SK-N-SH (cell line): ENCODE measurements around the gene RND3. TPM values are rescaled to one million over a fixed set of nuclear protein-coding genes. Genes with fewer than 3 reads are reported as not detected.
A peak's percentile ranks its signal among the peaks of the same experiment; 100 is the strongest.

Source experiments
- CTCF ChIA-PET: fragments of 300-600, 350-600 bp; formaldehyde crosslinking; extraction: SDS; loops from one replicate; lab custom pipeline; 2021; lab: Yijun Ruan, JAX
- POLR2A ChIA-PET: fragments of 350-600 bp; sonication (Branson Sonifier 250); formaldehyde crosslinking; extraction: SDS; loops from one replicate; lab custom pipeline; 2020; ENCODE audit warnings: antibody characterized with exemption, inconsistent platforms; lab: Yijun Ruan, JAX
- DNase-seq: peaks from one replicate; pipeline ENCODE4 v3.0.0; 2012
- H2AFZ ChIP-seq: fragments of 200-600 bp; sonication (generic); 2 replicates; pipeline ENCODE4 v1.8.1; 2016; ENCODE audit warnings: antibody characterized with exemption, mild to moderate bottlenecking, low read depth
- H3F3A ChIP-seq: fragments of 200-600 bp; sonication (generic); replicated peaks from 2 replicates; pipeline ENCODE3; 2016; ENCODE audit warnings: antibody characterized with exemption, mild to moderate bottlenecking; ENCODE audit not compliant: insufficient read depth
- H3K27ac ChIP-seq, 2 experiments: fragments of 200-500 bp in 1 of 2; fragments of 200-600 bp in 1 of 2; sonication (Bioruptor generic) in 1 of 2; sonication (generic), shearing (Covaris generic) in 1 of 2; 2 replicates each; pipeline versions ENCODE4 v1.5.1 to v1.6.1; 2014 to 2016; ENCODE audit warnings: low read depth in 2 of 2, inconsistent platforms in 1 of 2, low read length in 1 of 2, mild to moderate bottlenecking in 1 of 2, mixed read lengths in 1 of 2
- H3K27me3 ChIP-seq: fragments of 200-600 bp; sonication (generic), shearing (Covaris generic); 2 replicates; pipeline ENCODE4 v1.6.1; 2016; ENCODE audit warnings: mixed run types; ENCODE audit not compliant: insufficient read depth
- H3K36me3 ChIP-seq, 2 experiments: fragments of 200-500 bp in 1 of 2; fragments of 200-600 bp in 1 of 2; sonication (Bioruptor generic) in 1 of 2; sonication (generic) in 1 of 2; replicated peaks in 1 of 2; 2 replicates each; pipeline versions ENCODE3 to v1.5.1; 2014 to 2016; ENCODE audit warnings: low read length in 1 of 2, mild to moderate bottlenecking in 1 of 2; ENCODE audit not compliant: insufficient read depth in 2 of 2, control insufficient read depth in 1 of 2
- H3K4me1 ChIP-seq, 2 experiments: fragments of 200-500 bp in 1 of 2; fragments of 200-600 bp in 1 of 2; sonication (Bioruptor generic) in 1 of 2; sonication (generic), shearing (Covaris generic) in 1 of 2; 2 replicates each; pipeline versions ENCODE4 v1.5.1 to v1.6.1; 2014 to 2016; ENCODE audit warnings: low read depth in 1 of 2, low read length in 1 of 2, mixed run types in 1 of 2; ENCODE audit not compliant: insufficient read depth in 2 of 2, control insufficient read depth in 1 of 2
- H3K4me2 ChIP-seq: fragments of 200-600 bp; sonication (generic), shearing (Covaris generic); 2 replicates; pipeline ENCODE4 v1.6.1; 2017; ENCODE audit warnings: mixed run types
- H3K4me3 ChIP-seq, 2 experiments: fragments of 200-500 bp in 1 of 2; fragments of 200-600 bp in 1 of 2; sonication (Bioruptor generic) in 1 of 2; sonication (generic), shearing (Covaris generic) in 1 of 2; 2 replicates each; pipeline versions ENCODE4 v1.5.1 to v1.8.1; 2014 to 2016; ENCODE audit warnings: low read depth in 2 of 2, inconsistent platforms in 1 of 2, low read length in 1 of 2, mild to moderate bottlenecking in 1 of 2, mixed read lengths in 1 of 2, moderate library complexity in 1 of 2
- H3K79me2 ChIP-seq: fragments of 200-600 bp; sonication (generic); 2 replicates; pipeline ENCODE4 v1.8.1; 2017; ENCODE audit warnings: mild to moderate bottlenecking; ENCODE audit not compliant: insufficient read depth
- H3K9ac ChIP-seq: fragments of 200-600 bp; sonication (generic); 2 replicates; pipeline ENCODE4 v1.6.1; 2017; ENCODE audit warnings: mixed run types
- H3K9me2 ChIP-seq: fragments of 200-600 bp; sonication (generic); 2 replicates; pipeline ENCODE4 v1.6.1; 2017; ENCODE audit warnings: mixed run types
- H3K9me3 ChIP-seq: fragments of 200-600 bp; sonication (generic); 2 replicates; pipeline ENCODE4 v1.6.1; 2017; ENCODE audit warnings: mixed run types, mild to moderate bottlenecking, moderate library complexity
- H4K20me1 ChIP-seq: fragments of 200-600 bp; sonication (generic); 2 replicates; pipeline ENCODE4 v1.6.1; 2017; ENCODE audit warnings: mild to moderate bottlenecking, mixed run types; ENCODE audit not compliant: insufficient read depth
- CHD2 ChIP-seq: fragments of 150-350 bp; IDR thresholded peaks from 2 replicates; pipeline ENCODE4 v1.6.1; 2018; ENCODE audit warnings: low read length; ENCODE audit not compliant: partially characterized antibody
- EP300 ChIP-seq, 2 experiments: IDR thresholded peaks; 2 replicates each; pipeline versions ENCODE4 v1.4.0 to v1.6.1; 2012; ENCODE audit warnings: borderline replicate concordance in 1 of 2, low read depth in 1 of 2, low read length in 1 of 2
- EZH2phosphoT487 ChIP-seq: fragments of 200-600 bp; sonication (generic); IDR thresholded peaks from 2 replicates; pipeline ENCODE4 v1.6.1; 2017; ENCODE audit warnings: low read depth, mixed run types, mild to moderate bottlenecking, antibody characterized with exemption, moderate library complexity, borderline replicate concordance
- FOSL2 ChIP-seq: IDR thresholded peaks from 2 replicates; pipeline ENCODE4 v1.4.0; 2012; ENCODE audit warnings: low read depth, mild to moderate bottlenecking, moderate library complexity, borderline replicate concordance
- FOXM1 ChIP-seq: IDR thresholded peaks from 2 replicates; pipeline ENCODE4 v1.4.0; 2012; ENCODE audit warnings: low read depth, mild to moderate bottlenecking
- GABPA ChIP-seq: IDR thresholded peaks from 2 replicates; pipeline ENCODE4 v1.4.0; 2012; ENCODE audit warnings: low read depth, mild to moderate bottlenecking
- JUND ChIP-seq: IDR thresholded peaks from 2 replicates; pipeline ENCODE4 v1.4.0; 2012
- MEF2A ChIP-seq: IDR thresholded peaks from 2 replicates; pipeline ENCODE4 v1.4.0; 2012; ENCODE audit warnings: low read depth, borderline replicate concordance
- MXI1 ChIP-seq: IDR thresholded peaks from 2 replicates; pipeline ENCODE4 v1.6.1; 2012; ENCODE audit warnings: mild to moderate bottlenecking, low read depth, low read length, improper control_type of control experiment
- NFIC ChIP-seq: IDR thresholded peaks from 2 replicates; pipeline ENCODE4 v1.4.0; 2012; ENCODE audit warnings: borderline replicate concordance
- NRF1 ChIP-seq: IDR thresholded peaks from 2 replicates; pipeline ENCODE4 v1.6.1; 2012; ENCODE audit warnings: low read depth, mild to moderate bottlenecking, low read length
- RCOR1 ChIP-seq: fragments of 150-350 bp; IDR thresholded peaks from 2 replicates; pipeline ENCODE4 v1.6.1; 2017; ENCODE audit warnings: antibody characterized with exemption, low read length
- RXRA ChIP-seq: IDR thresholded peaks from 2 replicates; pipeline ENCODE4 v1.4.0; 2012; ENCODE audit warnings: low read depth, mild to moderate bottlenecking, borderline replicate concordance
- TAF1 ChIP-seq: IDR thresholded peaks from 2 replicates; pipeline ENCODE4 v1.6.1; 2012; ENCODE audit warnings: low read depth, mild to moderate bottlenecking, low read length, moderate library complexity, borderline replicate concordance
- TCF12 ChIP-seq: IDR thresholded peaks from 2 replicates; pipeline ENCODE4 v1.4.0; 2012
- TEAD4 ChIP-seq: IDR thresholded peaks from 2 replicates; pipeline ENCODE4 v1.4.0; 2012; ENCODE audit warnings: mild to moderate bottlenecking, borderline replicate concordance; ENCODE audit not compliant: insufficient read depth
- WGBS: methylation state at CpG from one replicate; pipeline ENCODE4 v1.1.6; 2017; ENCODE audit warnings: low lambda C conversion rate; 5-methylcytosine and 5-hydroxymethylcytosine counted together
- polyA plus RNA-seq, 3 experiments: library from polyadenylated mRNA; depleted of rRNA; stranded (reverse); fragments of >200 nt; gene quantifications; 2 replicates each; pipeline ENCODE4 v1.2.3, GENCODE V29; 2012
- TF ChIP-seq, protein P1 (sequence below): fragments of 200-600 bp; sonication (generic); IDR thresholded peaks from 2 replicates; pipeline ENCODE4 v1.6.1; 2017; ENCODE audit warnings: antibody characterized with exemption, mild to moderate bottlenecking, moderate library complexity
- TF ChIP-seq, protein P2 (sequence below): IDR thresholded peaks from 2 replicates; pipeline ENCODE4; 2012

Gene RND3
- polyA plus RNA-seq, 1 of the 3 experiments (the other 2 are of a cell fraction), result 49.7 TPM

DNA sequence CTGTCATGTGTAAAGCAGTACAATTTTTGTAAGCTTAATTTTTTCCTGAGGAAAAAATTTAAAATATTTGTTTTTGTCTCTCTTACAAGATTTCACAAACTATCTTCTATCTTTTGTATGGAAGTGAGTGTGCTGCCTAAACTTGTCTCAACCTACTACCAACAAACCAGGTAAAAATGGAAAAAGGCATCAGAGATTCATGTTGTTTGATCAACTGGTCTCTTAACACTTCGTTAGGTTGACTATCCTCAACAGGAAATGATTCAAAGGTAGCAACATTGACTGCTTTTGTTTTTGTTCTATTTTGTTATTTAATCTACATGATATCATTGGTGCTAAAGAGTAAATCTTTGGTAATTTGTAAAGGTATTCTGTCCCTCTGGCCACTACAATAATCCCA is 47.7 kb upstream of the RND3 start (continued):
- TF ChIP-seq, protein P1, sequence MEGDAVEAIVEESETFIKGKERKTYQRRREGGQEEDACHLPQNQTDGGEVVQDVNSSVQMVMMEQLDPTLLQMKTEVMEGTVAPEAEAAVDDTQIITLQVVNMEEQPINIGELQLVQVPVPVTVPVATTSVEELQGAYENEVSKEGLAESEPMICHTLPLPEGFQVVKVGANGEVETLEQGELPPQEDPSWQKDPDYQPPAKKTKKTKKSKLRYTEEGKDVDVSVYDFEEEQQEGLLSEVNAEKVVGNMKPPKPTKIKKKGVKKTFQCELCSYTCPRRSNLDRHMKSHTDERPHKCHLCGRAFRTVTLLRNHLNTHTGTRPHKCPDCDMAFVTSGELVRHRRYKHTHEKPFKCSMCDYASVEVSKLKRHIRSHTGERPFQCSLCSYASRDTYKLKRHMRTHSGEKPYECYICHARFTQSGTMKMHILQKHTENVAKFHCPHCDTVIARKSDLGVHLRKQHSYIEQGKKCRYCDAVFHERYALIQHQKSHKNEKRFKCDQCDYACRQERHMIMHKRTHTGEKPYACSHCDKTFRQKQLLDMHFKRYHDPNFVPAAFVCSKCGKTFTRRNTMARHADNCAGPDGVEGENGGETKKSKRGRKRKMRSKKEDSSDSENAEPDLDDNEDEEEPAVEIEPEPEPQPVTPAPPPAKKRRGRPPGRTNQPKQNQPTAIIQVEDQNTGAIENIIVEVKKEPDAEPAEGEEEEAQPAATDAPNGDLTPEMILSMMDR, result no peak
- TF ChIP-seq GABPA (no peak), TAF1 (no peak)

DNA sequence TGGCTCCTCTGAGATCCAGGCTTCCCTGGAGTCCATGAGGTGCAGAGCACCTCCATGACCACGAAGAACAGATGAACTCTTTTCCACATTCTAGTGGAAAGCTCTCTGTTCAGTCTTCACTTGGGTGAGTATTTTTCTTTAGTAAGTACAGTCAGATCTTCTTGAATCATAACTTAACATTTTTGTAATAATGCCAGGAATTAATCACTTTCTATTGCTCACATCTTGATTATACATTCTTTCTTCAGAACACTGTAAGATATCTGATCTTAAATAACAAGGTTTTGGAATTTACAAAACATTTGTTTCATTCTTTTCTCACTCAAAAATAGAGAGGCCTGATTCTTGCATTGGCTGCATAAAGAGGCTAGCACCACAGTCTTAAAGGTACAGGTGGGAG is 45.4 kb upstream of the RND3 start:
- Histone ChIP-seq H4K20me1 (no peaks in the 10 kb centered on the region), H3K9me2 (no peaks in the 10 kb centered on the region), H3K4me3 (no peak overlapping the region), H3F3A (peaks cover 33% of the 10 kb centered on the region), H3K27ac (peak overlapping the region; percentile 47 to 95; a peak in 3 of 4 replicates), H3K79me2 (no peaks in the 10 kb centered on the region), H2AFZ (0 out of 2 replicates have a peak overlapping the region, but pooled peaks have one; percentile 4), H3K9me3 (no peaks in the 10 kb centered on the region), H3K4me1 (peaks cover 7 to 32% of the 10 kb centered on the region in 2 experiments), H3K36me3 (no peaks in the 10 kb centered on the region), H3K9ac (no peak overlapping the region), H3K27me3 (no peaks in the 10 kb centered on the region), H3K4me2 (peak overlapping the region; percentile 72)
- CTCF ChIA-PET, result no interaction called here
- DNase-seq, result no peak
- TF ChIP-seq RCOR1 (no peak), FOXM1 (0 out of 2 replicates have a peak, but pooled peaks have one; percentile 23), NRF1 (no peak), CHD2 (no peak), MEF2A (peak; percentile 46; the same call in 1 of the 2 replicates), JUND (peak; percentile 67), RXRA (peak; percentile 42; the same call in 1 of the 2 replicates), FOSL2 (peak; percentile 61; the same call in 1 of the 2 replicates), EZH2phosphoT487 (no peak), MXI1 (no peak), EP300 (IDR thresholded peaks at IDR 0.05; ENCODE audit: borderline replicate concordance in 1 of 2, low read depth in 1 of 2, low read length in 1 of 2) (peak in 1 of 2 experiments; percentile 85; a peak in 2 of 4 replicates), TCF12 (peak; percentile 80), NFIC (peak; percentile 82), TEAD4 (peak; percentile 67; the same call in 1 of the 2 replicates)
- TF ChIP-seq, protein P2, sequence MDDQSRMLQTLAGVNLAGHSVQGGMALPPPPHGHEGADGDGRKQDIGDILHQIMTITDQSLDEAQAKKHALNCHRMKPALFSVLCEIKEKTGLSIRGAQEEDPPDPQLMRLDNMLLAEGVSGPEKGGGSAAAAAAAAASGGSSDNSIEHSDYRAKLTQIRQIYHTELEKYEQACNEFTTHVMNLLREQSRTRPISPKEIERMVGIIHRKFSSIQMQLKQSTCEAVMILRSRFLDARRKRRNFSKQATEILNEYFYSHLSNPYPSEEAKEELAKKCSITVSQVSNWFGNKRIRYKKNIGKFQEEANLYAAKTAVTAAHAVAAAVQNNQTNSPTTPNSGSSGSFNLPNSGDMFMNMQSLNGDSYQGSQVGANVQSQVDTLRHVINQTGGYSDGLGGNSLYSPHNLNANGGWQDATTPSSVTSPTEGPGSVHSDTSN, result peak; percentile 73
- POLR2A ChIA-PET, result no interaction called here
- 70% methylated on average over 1 of the region's 1 CpG for WGBS
